ENCODE data around the gene ZNF76.

The ZNF76 gene

DNA sequence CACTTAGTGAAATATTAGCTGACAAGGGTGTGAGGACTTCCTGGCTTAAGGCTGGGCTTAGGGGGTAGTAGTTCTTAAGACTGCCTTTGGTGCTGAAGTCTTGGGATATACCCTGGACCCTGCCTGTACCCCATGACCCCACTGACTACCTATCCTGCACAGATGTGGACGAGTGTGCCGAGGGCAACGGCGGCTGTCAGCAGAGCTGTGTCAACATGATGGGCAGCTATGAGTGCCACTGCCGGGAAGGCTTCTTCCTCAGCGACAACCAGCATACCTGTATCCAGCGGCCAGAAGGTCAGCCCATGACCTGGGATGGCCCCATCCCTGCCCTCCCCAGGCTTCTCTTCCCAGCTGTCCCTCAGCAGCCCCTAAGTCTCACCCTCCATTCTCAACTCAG is 28.0 kb upstream of the ZNF76 start:
- POLR2A ChIA-PET (ENCODE audit: low non-redundant PET), result no interaction called here
- CTCF ChIA-PET, result interaction anchor here (4.6 kb wide), 1 partner anchor 9 kb away, joined by 36 read pairs; no protein-coding TSS in a partner anchor
- no peak for DNase-seq (ENCODE audit: low spot score)
- H3K27ac ChIP-seq, result no peak overlapping the region
- TF ChIP-seq, protein P1, sequence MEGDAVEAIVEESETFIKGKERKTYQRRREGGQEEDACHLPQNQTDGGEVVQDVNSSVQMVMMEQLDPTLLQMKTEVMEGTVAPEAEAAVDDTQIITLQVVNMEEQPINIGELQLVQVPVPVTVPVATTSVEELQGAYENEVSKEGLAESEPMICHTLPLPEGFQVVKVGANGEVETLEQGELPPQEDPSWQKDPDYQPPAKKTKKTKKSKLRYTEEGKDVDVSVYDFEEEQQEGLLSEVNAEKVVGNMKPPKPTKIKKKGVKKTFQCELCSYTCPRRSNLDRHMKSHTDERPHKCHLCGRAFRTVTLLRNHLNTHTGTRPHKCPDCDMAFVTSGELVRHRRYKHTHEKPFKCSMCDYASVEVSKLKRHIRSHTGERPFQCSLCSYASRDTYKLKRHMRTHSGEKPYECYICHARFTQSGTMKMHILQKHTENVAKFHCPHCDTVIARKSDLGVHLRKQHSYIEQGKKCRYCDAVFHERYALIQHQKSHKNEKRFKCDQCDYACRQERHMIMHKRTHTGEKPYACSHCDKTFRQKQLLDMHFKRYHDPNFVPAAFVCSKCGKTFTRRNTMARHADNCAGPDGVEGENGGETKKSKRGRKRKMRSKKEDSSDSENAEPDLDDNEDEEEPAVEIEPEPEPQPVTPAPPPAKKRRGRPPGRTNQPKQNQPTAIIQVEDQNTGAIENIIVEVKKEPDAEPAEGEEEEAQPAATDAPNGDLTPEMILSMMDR (conservative IDR thresholded peaks at IDR 0.05; ENCODE audit: low read depth), result no peak

DNA sequence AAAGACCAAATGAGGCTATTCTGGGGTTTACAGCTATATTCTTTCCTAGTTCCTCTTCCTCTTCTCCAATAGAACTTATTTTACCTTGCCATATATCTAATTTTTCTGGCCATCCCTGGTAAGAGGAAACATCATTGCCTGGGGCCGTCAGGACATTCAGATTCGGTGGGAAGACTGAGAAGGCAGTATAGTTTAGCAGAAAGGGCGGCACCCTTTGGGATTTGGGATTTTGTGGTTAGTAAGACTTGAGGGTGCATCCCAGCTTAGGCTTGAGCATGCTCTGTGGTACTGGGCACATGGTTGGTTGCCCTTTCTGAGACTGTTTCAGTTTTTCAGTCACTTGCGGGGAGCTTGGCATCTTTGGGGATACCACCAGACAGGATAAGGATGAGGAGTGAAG is 24.6 kb upstream of the ZNF76 start:
- DNase-seq (ENCODE audit: low spot score), result no peak
- ChIA-PET CTCF (interaction anchor here (0.6 kb wide), 2 partner anchors 36 to 1071 kb away, joined by 3 to 4 read pairs; no protein-coding TSS in a partner anchor), POLR2A (ENCODE audit: low non-redundant PET) (no interaction called here)
- no peak overlapping the region for H3K27ac ChIP-seq
- TF ChIP-seq, protein P1 (conservative IDR thresholded peaks at IDR 0.05; ENCODE audit: low read depth), result no peak

DNA sequence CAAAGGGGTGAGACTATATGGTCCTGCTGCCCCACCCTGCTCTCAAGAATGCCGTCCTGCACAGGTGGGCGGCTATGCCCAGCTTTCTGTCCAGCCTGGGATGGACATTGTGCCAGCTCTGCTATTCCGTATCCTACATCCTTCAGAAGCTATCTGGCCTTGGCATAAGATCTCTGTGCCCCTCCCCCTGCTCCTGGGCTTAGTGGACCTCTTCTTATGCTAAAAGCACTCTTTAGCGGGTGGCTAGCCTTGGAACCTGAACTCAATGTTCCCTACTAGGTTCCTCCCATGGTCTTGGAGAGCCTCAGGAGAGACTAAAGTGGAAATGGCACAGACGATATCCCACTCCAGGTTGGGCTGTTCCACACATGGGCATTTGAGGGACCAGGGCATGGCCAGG is 23.3 kb upstream of the ZNF76 start:
- TF ChIP-seq, protein P1 (conservative IDR thresholded peaks at IDR 0.05; ENCODE audit: low read depth), result no peak

DNA sequence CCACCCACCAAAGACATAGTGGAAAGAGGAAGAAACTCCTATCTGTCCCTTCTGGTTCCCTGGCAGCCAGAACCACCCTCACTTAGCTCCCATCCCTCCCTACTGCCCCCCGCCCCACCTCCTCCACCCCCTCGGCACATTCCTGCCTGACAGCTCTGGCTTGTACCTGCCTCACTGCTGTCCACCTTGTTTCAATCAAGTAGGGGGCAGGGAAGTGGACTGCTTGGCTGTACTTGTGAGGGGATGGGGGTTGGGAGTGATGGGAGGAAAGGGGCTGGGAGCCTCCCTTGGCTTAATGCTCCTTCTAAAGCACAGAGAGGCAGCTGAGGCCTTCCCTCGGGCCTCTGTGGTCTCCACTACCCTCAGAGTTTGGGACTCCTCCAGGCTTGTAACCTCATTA is 22.1 kb upstream of the ZNF76 start:
- TF ChIP-seq, protein P1 (conservative IDR thresholded peaks at IDR 0.05; ENCODE audit: low read depth), result no peak
- ChIA-PET CTCF (no interaction called here), POLR2A (ENCODE audit: low non-redundant PET) (no interaction called here)

More for the DNA sequence above, 23.3 kb upstream of the ZNF76 start:
- CTCF ChIA-PET, result no interaction called here
- no peak overlapping the region for H3K27ac ChIP-seq
- POLR2A ChIA-PET (ENCODE audit: low non-redundant PET), result no interaction called here
- DNase-seq (ENCODE audit: low spot score), result no peak

DNA sequence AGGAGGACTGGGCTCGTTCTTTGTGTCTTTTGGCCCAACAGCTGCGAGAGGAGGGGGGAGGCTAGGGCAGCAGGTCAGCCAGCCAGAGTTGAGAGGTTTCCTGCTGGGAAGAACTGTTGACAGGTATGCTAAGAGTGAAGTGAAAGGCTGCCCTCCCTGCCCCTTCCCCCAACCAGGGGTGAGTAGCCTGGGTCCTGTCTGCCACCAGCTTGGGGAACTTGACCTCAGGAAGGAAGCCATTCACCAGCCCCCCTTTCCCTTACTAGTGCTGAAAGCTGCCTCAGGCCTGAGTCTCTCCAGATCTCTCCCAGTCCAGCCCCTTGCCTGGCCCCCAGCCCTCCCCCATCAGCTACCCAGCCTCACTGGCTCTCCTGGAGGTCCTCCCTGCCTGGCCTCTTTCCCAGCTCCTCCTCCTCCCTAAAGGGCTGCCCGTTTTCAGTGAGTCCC is 20.7 kb upstream of the ZNF76 start:
- ChIA-PET CTCF (no interaction called here), POLR2A (ENCODE audit: low non-redundant PET) (no interaction called here)
- TF ChIP-seq, protein P1 (conservative IDR thresholded peaks at IDR 0.05; ENCODE audit: low read depth), result no peak
- DNase-seq (ENCODE audit: low spot score), result no peak
- no peak overlapping the region for H3K27ac ChIP-seq

More for the DNA sequence above, 22.1 kb upstream of the ZNF76 start:
- DNase-seq (ENCODE audit: low spot score), result no peak
- no peak overlapping the region for H3K27ac ChIP-seq

DNA sequence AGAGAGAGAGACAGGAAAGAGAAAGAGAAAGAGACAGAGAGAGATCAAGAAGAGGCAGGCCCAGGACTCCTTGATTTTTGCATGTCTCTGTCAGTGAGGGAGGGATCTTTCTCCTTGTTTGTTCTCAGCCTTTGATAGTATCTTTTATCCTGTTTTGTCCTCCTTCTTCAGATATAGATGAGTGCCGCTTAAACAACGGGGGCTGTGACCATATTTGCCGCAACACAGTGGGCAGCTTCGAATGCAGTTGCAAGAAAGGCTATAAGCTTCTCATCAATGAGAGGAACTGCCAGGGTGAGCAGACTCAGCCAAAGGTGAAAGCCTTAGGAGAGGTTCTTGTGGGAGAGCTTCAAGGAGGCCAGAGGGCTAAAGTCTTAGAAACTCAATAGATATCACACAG is 20.0 kb upstream of the ZNF76 start:
- TF ChIP-seq, protein P1 (conservative IDR thresholded peaks at IDR 0.05; ENCODE audit: low read depth), result no peak
- ChIA-PET POLR2A (ENCODE audit: low non-redundant PET) (no interaction called here), CTCF (interaction anchor here (1.1 to 3.1 kb wide), 5 partner anchors 9 to 93 kb away, joined by 3 to 57 read pairs (median 13); no protein-coding TSS in a partner anchor)
- no peak for DNase-seq (ENCODE audit: low spot score)
- no peak overlapping the region for H3K27ac ChIP-seq

Data from RWPE1 (cell line).